Thymus (tissue), 11 donors: ENCODE measurements around the gene CLSTN2. TPM values are rescaled to one million over a fixed set of nuclear protein-coding genes. Genes with fewer than 3 reads are reported as not detected.

ENCODE experiments used
- DNase-seq, 9 donors: peaks; one replicate each; pipeline ENCODE4 v3.0.0-alpha.2; 2013; ENCODE audit warnings: low spot score in 9 of 9, low read depth in 6 of 9, missing footprints in 1 of 9
- H3K27ac ChIP-seq, 2 donors: one replicate each; pipeline ENCODE4 v1.5.1; 2013; ENCODE audit warnings: control low read depth in 1 of 2, low read depth in 1 of 2, low read length in 1 of 2, mild to moderate bottlenecking in 1 of 2, moderate library complexity in 1 of 2
- H3K27me3 ChIP-seq, 2 donors: one replicate each; pipeline ENCODE4 v1.5.1; 2013; ENCODE audit warnings: low read length in 1 of 2; ENCODE audit not compliant: control insufficient read depth in 2 of 2, insufficient read depth in 1 of 2
- H3K36me3 ChIP-seq, 2 donors: one replicate each; pipeline ENCODE4 v1.5.1; 2013; ENCODE audit warnings: low read length in 1 of 2, mild to moderate bottlenecking in 1 of 2, moderate library complexity in 1 of 2; ENCODE audit not compliant: control insufficient read depth in 2 of 2, insufficient read depth in 2 of 2
- H3K4me1 ChIP-seq, 2 donors: one replicate each; pipeline ENCODE4 v1.5.1; 2013; ENCODE audit warnings: low read length in 2 of 2; ENCODE audit not compliant: control insufficient read depth in 2 of 2, insufficient read depth in 2 of 2
- H3K4me3 ChIP-seq, 2 donors: one replicate each; pipeline ENCODE4 v1.5.1; 2013; ENCODE audit warnings: low read length in 2 of 2, control low read depth in 1 of 2, mild to moderate bottlenecking in 1 of 2
- H3K9me3 ChIP-seq, 2 donors: one replicate each; pipeline ENCODE4 v1.5.1; 2013; ENCODE audit warnings: low read length in 1 of 2, mild to moderate bottlenecking in 1 of 2; ENCODE audit not compliant: control insufficient read depth in 2 of 2, insufficient read depth in 1 of 2
- WGBS: extraction: QIAGEN DNeasy Blood & Tissue Kit; methylation state at CpG from one replicate; pipeline ENCODE4 v1.1.7; 2013; 5-methylcytosine and 5-hydroxymethylcytosine counted together
- polyA plus RNA-seq: library from polyadenylated mRNA; stranded (reverse); fragments of 200-250 nt; gene quantifications from one replicate; pipeline ENCODE4 v1.2.3, GENCODE V29; 2013
- total RNA-seq: library from RNA; stranded (reverse); fragments of 120-200 nt; gene quantifications from one replicate; pipeline ENCODE4 v1.2.4, GENCODE V29; 2013
- donor health status: healthy.

The CLSTN2 gene
- total and polyA plus RNA-seq, 2 donors: 0.25 to 0.61 TPM

DNA sequence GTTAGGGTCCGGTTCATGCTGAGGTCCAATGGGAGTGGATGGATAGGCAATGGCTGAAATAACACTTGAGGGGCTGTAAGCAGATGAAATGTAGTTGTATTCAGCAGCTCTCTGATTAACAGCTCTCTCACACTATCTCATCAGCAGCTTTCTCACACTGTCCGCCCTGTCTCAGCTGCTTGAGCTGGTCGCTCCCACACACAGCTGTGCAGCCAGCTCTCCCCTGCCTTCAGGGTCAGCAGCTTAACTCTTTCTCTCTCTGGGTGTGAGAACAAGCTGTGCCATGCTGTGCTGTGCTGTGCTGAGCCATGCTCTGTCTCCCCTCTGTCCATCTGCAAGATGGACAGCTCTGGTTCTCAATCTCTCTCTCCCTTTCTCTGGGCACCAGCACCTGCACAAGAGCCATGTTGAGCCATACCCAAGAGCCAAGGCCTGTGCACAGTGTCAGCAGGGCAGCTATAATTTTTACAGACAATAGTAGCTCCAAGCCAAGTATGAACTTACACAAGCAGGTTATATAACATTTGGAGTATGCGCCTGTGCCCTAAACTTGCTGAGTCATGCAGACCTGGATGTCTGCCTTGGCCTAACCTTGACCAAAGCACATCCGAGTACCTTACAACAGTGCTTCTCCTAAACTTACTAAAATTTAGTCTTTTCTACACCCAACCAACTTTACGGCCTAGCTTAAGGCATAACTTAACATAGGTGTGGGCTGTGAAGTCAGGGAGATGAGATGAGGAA is 451.5 kb downstream of the CLSTN2 start:
- no peak overlapping the region for H3K27ac ChIP-seq

DNA sequence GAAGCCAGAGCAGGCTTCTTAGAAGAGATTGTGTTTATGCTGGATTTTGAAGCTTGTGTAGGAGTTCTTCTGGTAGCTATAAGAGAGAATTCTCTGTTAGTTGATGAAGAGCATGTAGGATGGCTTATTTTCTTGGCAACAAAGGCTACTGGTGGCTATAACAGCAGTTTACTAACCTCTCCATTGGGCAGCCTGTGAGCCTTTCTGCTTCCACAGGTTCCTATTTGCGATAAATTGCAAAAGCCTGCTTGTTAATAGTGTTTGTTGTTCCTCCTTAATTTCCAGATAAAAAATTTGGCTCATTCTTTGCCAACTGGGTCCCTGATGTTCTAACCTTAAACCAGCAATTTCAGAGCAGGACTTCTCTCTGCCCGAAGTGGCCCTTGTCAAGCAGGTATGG is 452.3 kb downstream of the CLSTN2 start:
- no peaks in the 10 kb centered on the region for H3K36me3 ChIP-seq
- H3K27me3 ChIP-seq: peaks cover 0 to 3% of the 10 kb centered on the region in 2 donors
- H3K4me1 ChIP-seq: no peaks in the 10 kb centered on the region
- no peak overlapping the region for H3K27ac ChIP-seq
- H3K9me3 ChIP-seq: no peaks in the 10 kb centered on the region
- no peak overlapping the region for H3K4me3 ChIP-seq
- 94% methylated on average over 2 of the region's 2 CpGs for WGBS
- DNase-seq: no peak

More for the DNA sequence above, 451.5 kb downstream of the CLSTN2 start:
- Histone ChIP-seq H3K4me3 (no peak overlapping the region), H3K9me3 (no peaks in the 10 kb centered on the region), H3K36me3 (no peaks in the 10 kb centered on the region), H3K27me3 (peaks cover 0 to 3% of the 10 kb centered on the region in 2 donors), H3K4me1 (no peaks in the 10 kb centered on the region)
- 77% methylated on average over 6 of the region's 6 CpGs for WGBS
- DNase-seq: no peak

DNA sequence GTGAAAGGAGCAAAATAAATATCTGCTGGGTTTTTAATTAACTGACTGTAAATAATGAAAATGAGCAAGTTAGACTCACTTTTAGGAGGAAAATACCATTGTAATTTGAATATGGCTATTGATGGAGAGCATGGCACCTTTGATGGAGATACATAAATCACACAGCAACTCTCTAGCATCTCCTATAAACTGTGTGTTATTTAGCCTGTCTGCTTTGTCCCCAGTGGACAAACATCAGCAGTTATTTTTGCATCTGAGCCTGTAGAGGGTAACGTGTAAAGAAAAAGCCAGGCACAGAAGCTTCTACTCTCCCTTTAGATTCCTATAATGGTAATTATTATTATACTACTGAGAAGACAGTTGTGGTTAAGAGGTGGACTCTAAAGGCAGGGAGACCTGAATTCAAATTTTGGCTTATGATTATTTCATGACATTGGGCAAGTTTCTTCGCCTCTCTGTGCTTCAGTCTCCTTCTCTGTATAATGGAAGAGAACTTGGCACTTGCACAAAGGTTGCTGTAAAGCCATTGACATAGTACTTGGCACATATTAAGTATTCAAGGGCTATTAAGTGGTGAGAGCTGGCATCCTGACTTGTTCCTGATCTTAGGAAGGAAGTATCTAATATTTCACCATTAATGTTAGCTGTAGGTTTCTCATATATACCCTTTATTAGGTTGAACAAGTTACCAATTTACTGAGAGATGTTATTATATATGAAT is 453.4 kb downstream of the CLSTN2 start:
- DNase-seq: no peak
- no peaks in the 10 kb centered on the region for H3K9me3 ChIP-seq
- no peak overlapping the region for H3K27ac ChIP-seq
- H3K4me3 ChIP-seq: no peak overlapping the region
- WGBS: 90% methylated on average over 2 of the region's 2 CpGs
- H3K27me3 ChIP-seq: peaks cover 0 to 3% of the 10 kb centered on the region in 2 donors
- no peaks in the 10 kb centered on the region for H3K4me1 ChIP-seq
- H3K36me3 ChIP-seq: no peaks in the 10 kb centered on the region

DNA sequence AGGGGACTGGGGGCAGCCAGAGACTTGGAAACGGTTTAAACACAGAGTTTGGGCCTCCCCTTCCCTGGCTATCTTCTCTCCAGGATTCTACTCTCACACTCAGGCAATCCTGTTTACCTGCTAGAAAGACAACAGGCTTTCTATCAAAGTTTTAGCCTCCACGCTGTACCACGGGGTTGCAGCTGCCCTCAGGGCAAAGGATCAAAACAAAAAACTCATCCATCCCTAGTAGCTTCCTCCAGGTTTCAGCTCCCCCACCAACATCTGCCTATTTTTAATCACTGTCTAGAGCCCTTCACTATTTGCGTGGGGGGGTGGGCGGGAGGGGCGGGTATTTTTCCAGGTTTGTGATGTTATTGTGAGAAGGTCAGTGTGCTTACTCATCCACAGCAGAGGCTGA is 456.1 kb downstream of the CLSTN2 start:
- Histone ChIP-seq H3K9me3 (no peaks in the 10 kb centered on the region), H3K27ac (no peak overlapping the region), H3K27me3 (peaks cover 0 to 3% of the 10 kb centered on the region in 2 donors), H3K36me3 (no peaks in the 10 kb centered on the region), H3K4me3 (no peak overlapping the region), H3K4me1 (no peaks in the 10 kb centered on the region)
- no peak for DNase-seq
- WGBS: 78% methylated on average over 6 of the region's 6 CpGs

DNA sequence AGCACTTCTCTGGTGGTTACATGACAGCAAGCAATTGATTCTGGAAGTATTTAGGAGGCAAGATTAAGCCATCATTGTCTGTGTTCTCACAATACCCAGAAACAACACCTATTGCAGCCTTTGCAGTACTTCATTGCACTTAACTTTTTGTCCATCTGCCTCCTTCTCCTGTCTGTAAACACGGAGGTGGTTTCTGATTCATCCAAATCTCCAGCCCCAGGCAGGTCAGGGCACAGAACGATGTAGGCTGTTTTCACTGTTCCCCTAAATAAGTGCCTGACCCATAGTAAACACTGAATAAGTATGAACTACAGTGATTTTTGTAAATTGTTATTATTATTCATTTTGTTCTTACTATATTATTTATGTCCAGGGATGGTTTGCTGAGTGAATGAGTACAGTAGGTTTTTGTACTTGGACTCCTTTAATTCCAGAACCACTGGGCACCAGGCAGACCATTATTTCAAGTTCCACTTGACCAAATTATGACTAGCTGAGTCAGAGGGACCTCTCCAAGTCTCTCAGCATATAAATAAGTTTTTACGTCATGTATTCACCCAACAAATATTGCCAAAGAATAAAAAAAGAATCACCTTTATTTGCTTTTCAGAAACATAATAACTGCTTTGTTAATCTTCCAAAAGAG is 459.6 kb downstream of the CLSTN2 start:
- H3K27me3 ChIP-seq: peaks cover 0 to 3% of the 10 kb centered on the region in 2 donors
- H3K27ac ChIP-seq: no peak overlapping the region
- H3K4me1 ChIP-seq: no peaks in the 10 kb centered on the region
- H3K9me3 ChIP-seq: no peaks in the 10 kb centered on the region
- DNase-seq: no peak
- no peaks in the 10 kb centered on the region for H3K36me3 ChIP-seq
- no peak overlapping the region for H3K4me3 ChIP-seq
- WGBS: 93% methylated on average over 3 of the region's 3 CpGs

DNA sequence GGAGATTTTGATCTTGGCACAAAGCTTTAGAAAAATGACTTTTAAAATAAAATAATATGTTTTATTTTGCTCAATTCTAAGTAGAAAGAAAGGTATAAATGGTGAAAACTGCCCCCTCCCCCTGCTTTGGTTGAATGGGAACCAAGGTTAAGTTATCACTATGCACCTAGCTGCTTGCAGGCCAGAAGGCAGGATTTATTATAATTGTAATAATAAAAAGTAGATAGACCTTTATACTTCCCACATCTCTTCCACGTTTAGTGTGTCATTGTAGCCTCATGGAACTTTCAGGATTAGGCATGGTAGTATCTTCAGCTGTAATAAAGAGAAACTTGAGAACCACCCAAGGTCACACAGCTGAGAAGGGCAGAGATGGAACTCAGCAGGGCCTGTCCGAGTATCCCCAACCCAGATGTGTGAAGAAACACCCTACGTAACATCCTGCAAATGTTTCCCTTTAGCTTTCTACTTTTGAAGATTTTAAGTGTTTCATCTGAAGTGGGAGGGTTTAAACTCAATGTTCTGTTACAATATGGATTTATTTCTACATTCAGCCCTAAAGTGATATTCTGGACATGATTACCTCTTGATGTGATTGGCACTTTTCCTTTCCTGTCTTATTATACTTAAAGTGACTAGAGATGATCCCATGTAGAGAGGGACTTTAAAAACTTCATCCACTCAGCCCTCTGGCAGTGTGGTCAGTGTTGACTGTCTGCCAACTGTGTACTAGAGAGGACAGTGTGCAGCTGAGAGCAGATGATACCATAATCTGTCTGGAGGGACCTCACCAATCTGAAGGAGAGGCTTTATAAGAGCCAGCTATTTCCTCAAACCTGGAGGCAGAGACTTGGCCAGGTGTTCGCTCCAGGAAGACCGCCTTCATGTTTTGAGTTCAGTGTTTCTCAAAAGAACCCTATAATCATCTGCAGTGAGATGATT is 460.4 kb downstream of the CLSTN2 start:
- Histone ChIP-seq H3K36me3 (no peaks in the 10 kb centered on the region), H3K4me1 (no peaks in the 10 kb centered on the region), H3K27me3 (peaks cover 0 to 3% of the 10 kb centered on the region in 2 donors), H3K9me3 (no peaks in the 10 kb centered on the region), H3K4me3 (no peak overlapping the region), H3K27ac (no peak overlapping the region)
- no peak for DNase-seq
- 94% methylated on average over 5 of the region's 5 CpGs for WGBS

DNA sequence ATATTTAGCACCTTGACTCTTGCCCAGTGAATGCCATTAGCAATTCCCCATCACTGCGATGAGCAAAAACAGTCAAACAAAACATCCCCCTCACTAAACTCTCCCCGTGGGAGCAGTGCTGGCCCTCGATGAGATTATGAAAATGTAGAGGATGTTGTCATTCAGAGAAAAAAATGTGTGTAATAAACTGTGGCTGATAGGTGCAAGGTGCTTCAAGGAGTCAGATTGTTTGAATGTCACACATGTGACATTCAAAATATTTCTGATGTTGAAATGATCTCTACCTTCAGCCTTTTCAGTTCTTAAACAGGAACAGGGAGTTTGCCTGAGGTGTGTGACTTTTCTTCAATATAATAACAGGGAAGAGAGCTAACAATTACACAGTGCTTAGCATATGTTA is 461.1 kb downstream of the CLSTN2 start:
- H3K27ac ChIP-seq: no peak overlapping the region
- H3K4me1 ChIP-seq: no peaks in the 10 kb centered on the region
- no peak for DNase-seq
- no peaks in the 10 kb centered on the region for H3K9me3 ChIP-seq
- no peak overlapping the region for H3K4me3 ChIP-seq
- no peaks in the 10 kb centered on the region for H3K36me3 ChIP-seq
- 79% methylated on average over 3 of the region's 3 CpGs for WGBS
- no peaks in the 10 kb centered on the region for H3K27me3 ChIP-seq

DNA sequence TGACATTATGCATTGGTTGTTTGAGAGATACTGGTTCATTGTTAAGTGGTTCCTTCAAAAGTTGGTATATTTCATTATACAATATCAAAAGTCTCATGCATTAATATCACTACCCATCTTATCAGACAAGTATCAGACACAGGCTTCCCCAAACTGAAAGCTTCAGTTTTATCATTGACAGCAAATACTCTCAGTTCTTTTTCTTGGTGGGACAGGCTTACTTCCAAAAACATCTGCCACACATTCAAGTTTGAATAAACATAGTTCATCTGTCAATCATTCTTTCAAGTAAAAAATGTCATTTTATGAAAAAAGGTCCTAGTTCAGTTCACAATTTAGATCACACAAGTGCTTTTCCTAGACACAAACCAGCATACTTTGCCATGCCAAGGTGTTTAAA is 462.9 kb downstream of the CLSTN2 start:
- no peaks in the 10 kb centered on the region for H3K4me1 ChIP-seq
- H3K4me3 ChIP-seq: no peak overlapping the region
- H3K36me3 ChIP-seq: no peaks in the 10 kb centered on the region
- H3K27me3 ChIP-seq: no peaks in the 10 kb centered on the region
- H3K9me3 ChIP-seq: no peaks in the 10 kb centered on the region
- no peak overlapping the region for H3K27ac ChIP-seq
- DNase-seq: no peak
